OCI-LY3 (cell line): ENCODE data around the gene SDK1.

ENCODE experiments used
- CTCF ChIP-seq: fragments of 200-600, 300-600 bp; sonication (generic); IDR thresholded peaks from 2 replicates; pipeline ENCODE4 v1.5.1; 2014; ENCODE audit warnings: antibody characterized with exemption, low read length, low read depth
- EZH2phosphoT487 ChIP-seq: fragments of 200-600 bp; shearing (Covaris generic); IDR thresholded peaks from 2 replicates; pipeline ENCODE4 v1.6.1; 2018; ENCODE audit warnings: antibody characterized with exemption, mixed run types, low read depth

- no peak for TF ChIP-seq CTCF
- TF ChIP-seq EZH2phosphoT487 = no peak
Measured at GRCh38 chr7:4271716-4272015, 970.6 kb downstream of the SDK1 start.
